ENCODE results near the gene FAM111B. TPM values are rescaled to one million over a fixed set of nuclear protein-coding genes. Genes with fewer than 3 reads are reported as not detected.
"Not testable (repeated sequence)": the region's sequence is repeated elsewhere in the genome, so short reads cannot be mapped to it uniquely, and the experiment has no call there.

The FAM111B gene
- total RNA-seq, 1 donor from 2014 or later: 54.9 TPM

- Mint-ChIP-seq H3K4me3 (no peak overlapping the region), H3K9me3 (peaks cover 46% of the 10 kb centered on the region), H3K4me1 (ENCODE audit: low read depth) (no peaks in the 10 kb centered on the region), H3K27me3 (ENCODE audit: insufficient read depth) (no peaks in the 10 kb centered on the region), H3K27ac (no peak overlapping the region), H3K36me3 (ENCODE audit: low read depth) (peaks cover 79% of the 10 kb centered on the region)
- intact Hi-C loops (cut with micrococcal nuclease): no loop called here
- no peak for DNase-seq (ENCODE audit: low spot score)
These were observed 12.8 kb downstream of the FAM111B start for GRCh38 chr11:59119826-59120225.

GRCh38 chr11:59135648-59136461, 28.8 kb downstream of the FAM111B start:
- no peaks in the 10 kb centered on the region for H3K27me3 Mint-ChIP-seq (ENCODE audit: insufficient read depth)
- peaks cover 25% of the 10 kb centered on the region for H3K36me3 Mint-ChIP-seq (ENCODE audit: low read depth)
- peak; percentile 82 for DNase-seq (ENCODE audit: low spot score)
- peaks cover 22% of the 10 kb centered on the region for H3K9me3 Mint-ChIP-seq
- intact Hi-C loops (cut with micrococcal nuclease): loop anchor here (1.0 kb wide), 8 partner anchors 8 to 482 kb away; partner anchors contain the start of gene FAM111B
- H3K4me3 Mint-ChIP-seq: peak overlapping the region; percentile 60
- H3K4me1 Mint-ChIP-seq (ENCODE audit: low read depth): peaks cover 14% of the 10 kb centered on the region
- no peak overlapping the region for H3K27ac Mint-ChIP-seq

GRCh38 chr11:59136551-59136950, 29.5 kb downstream of the FAM111B start:
- Mint-ChIP-seq H3K4me1 (ENCODE audit: low read depth) (peaks cover 21% of the 10 kb centered on the region), H3K9me3 (peaks cover 15% of the 10 kb centered on the region), H3K36me3 (ENCODE audit: low read depth) (peaks cover 19% of the 10 kb centered on the region)
- H3K27ac Mint-ChIP-seq; DNase-seq (ENCODE audit: low spot score); H3K27me3 Mint-ChIP-seq (ENCODE audit: insufficient read depth); H3K4me3 Mint-ChIP-seq: not testable (repeated sequence)
- intact Hi-C loops (cut with micrococcal nuclease): loop anchor here (1.0 kb wide), 7 partner anchors 29 to 482 kb away; partner anchors contain the start of gene FAM111B

DNA sequence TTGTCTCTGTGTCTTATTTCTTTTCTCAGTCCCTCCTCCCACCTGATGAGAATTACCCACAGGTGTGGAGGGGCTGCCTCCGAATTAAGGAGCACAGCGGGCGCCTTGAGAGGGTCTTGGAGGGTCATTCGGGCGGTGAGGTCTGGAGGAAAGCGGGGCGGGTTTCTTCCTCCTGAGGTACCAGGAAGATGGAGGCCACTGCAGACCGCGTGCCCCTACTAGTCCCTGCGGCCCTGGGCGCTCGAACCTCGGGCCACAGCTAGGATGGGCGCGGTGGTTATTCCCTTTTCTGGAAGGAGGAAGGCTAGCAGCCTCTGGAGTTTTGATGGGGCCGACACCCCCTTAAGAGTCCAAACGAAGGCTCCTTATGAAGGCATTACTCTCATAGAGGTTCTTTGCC, 30.2 kb downstream of the FAM111B start:
- no peak overlapping the region for H3K4me3 Mint-ChIP-seq
- intact Hi-C loops (cut with micrococcal nuclease): no loop called here
- peaks cover 8% of the 10 kb centered on the region for H3K9me3 Mint-ChIP-seq
- H3K4me1 Mint-ChIP-seq (ENCODE audit: low read depth): peaks cover 27% of the 10 kb centered on the region
- H3K36me3 Mint-ChIP-seq (ENCODE audit: low read depth): peaks cover 13% of the 10 kb centered on the region
- DNase-seq (ENCODE audit: low spot score): no peak
- H3K27ac Mint-ChIP-seq: no peak overlapping the region
- no peaks in the 10 kb centered on the region for H3K27me3 Mint-ChIP-seq (ENCODE audit: insufficient read depth)

DNA sequence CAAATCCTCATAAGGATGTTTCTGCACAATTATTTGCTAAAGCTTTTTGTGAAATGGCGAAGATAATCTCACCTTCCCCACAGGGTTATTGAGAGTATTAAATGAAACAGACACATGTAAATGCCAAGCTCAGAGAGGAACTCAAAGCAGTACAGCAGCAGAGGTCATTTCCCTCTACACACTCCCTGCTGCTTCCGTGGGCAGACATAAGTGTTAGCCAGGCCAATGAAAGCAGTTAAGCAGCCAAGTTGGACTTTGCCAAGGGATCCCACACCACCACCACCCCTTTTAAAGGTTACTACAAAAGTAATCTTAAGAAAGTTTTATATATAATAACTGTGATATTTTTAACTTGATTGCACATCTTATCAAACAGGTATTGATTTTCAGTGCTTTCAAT, 31.6 kb downstream of the FAM111B start:
- Mint-ChIP-seq H3K4me1 (ENCODE audit: low read depth) (peaks cover 38% of the 10 kb centered on the region), H3K27me3 (ENCODE audit: insufficient read depth) (no peaks in the 10 kb centered on the region), H3K36me3 (ENCODE audit: low read depth) (peaks cover 4% of the 10 kb centered on the region), H3K9me3 (no peaks in the 10 kb centered on the region), H3K4me3 (no peak overlapping the region), H3K27ac (no peak overlapping the region)
- intact Hi-C loops (cut with micrococcal nuclease): no loop called here
- DNase-seq (ENCODE audit: low spot score): no peak

DNA sequence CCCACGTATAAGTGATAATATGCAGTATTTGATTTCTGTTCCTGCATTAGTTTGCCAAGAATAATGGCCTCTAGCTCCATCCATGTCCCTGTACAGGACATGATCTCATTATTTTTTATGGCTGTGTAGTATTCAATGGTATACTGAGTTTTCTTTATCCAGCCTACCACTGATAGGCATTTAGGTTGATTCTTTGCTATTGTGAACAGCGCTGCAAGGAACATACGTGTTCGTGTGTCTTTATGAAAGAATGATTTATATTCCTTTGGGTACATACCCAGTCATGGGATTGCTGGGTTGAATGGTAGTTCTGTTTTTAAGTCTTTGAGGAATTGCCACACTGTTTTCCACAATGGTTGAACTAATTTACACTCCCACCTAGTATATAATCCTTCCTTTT, 34.2 kb downstream of the FAM111B start:
- peak overlapping the region; percentile 91 for H3K4me3 Mint-ChIP-seq
- intact Hi-C loops (cut with micrococcal nuclease): loop anchor here (10.0 kb wide), 1 partner anchor 1476 kb away; the partner anchor contains the start of gene ZDHHC5
- no peaks in the 10 kb centered on the region for H3K9me3 Mint-ChIP-seq
- peaks cover 2% of the 10 kb centered on the region for H3K36me3 Mint-ChIP-seq (ENCODE audit: low read depth)
- no peak overlapping the region for H3K27ac Mint-ChIP-seq
- H3K27me3 Mint-ChIP-seq (ENCODE audit: insufficient read depth): no peaks in the 10 kb centered on the region
- peaks cover 49% of the 10 kb centered on the region for H3K4me1 Mint-ChIP-seq (ENCODE audit: low read depth)
- DNase-seq (ENCODE audit: low spot score): no peak

GRCh38 chr11:59141673-59142460, 34.8 kb downstream of the FAM111B start:
- Mint-ChIP-seq H3K27ac (peak overlapping the region; percentile 93), H3K4me3 (peak overlapping the region; percentile 91), H3K36me3 (ENCODE audit: low read depth) (peaks cover 9% of the 10 kb centered on the region), H3K9me3 (no peaks in the 10 kb centered on the region), H3K4me1 (ENCODE audit: low read depth) (peaks cover 53% of the 10 kb centered on the region), H3K27me3 (ENCODE audit: insufficient read depth) (no peaks in the 10 kb centered on the region)
- DNase-seq (ENCODE audit: low spot score): no peak
- intact Hi-C loops (cut with micrococcal nuclease): loop anchor here (1.0 to 10.0 kb wide), 7 partner anchors 16 to 1477 kb away; partner anchors contain the start of genes FAM111B, PATL1, ZDHHC5 and ZFP91

DNA sequence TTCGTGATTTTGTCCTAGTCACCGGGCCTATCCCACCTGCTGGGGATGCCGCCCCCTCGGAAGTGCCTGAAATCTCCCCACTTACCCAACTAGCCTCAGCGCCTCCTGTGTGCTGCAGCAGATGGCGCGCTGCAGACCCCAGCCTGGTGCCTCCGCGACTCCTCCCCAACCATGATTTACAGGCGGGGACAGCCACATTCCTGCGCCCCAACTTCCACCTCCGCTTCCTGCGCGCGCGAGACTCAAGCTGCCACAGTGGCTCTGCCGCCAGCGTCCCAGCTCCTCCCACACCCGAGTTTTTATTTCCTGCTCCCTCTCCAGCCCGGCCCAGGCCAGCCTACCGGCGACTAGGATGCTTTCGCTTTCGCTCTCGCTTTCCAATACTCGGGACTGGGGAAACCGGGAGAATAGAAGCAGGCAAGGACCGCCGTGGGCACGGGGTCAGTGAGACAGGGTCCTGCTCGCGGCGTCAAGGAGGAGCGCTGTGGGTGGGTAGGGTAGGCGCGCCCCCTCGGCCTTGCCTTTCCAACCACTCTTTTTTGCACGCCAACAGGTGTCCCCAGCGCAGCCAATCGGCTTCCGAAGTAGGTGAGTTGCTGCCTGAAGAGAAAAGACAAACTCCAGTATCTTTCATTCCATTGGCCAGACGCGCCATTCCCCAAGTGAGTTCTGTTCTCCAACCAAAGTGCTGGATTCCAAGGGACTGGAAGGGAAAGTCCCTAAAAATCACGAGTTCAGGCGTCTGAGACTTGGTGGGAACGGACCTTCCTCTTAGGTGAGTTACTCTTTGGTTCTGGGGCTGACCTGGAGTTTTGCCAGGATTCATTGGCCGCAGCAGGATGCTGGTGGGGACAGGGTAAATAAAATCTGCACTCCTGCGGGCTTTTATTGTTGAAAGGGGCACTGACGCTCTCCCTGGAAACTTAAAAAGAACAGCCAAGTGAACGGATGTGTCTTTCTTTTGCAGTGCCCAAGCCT, 35.8 kb downstream of the FAM111B start, which contains the start of gene FAM111A:
TSS of gene FAM111A (plus strand) at position 327 of the 978 bp plus-strand sequence. CDS start 6,017 bp downstream, outside the sequence.
- intact Hi-C loops (cut with micrococcal nuclease): loop anchor here (1.0 to 10.0 kb wide), 7 partner anchors 15 to 1478 kb away; partner anchors contain the start of genes FAM111B, PATL1, ZDHHC5 and ZFP91

GRCh38 chr11:59144096-59144495, 37.1 kb downstream of the FAM111B start:
- Mint-ChIP-seq H3K27ac (peak overlapping the region; percentile 93), H3K4me1 (ENCODE audit: low read depth) (peaks cover 75% of the 10 kb centered on the region), H3K27me3 (ENCODE audit: insufficient read depth) (no peaks in the 10 kb centered on the region), H3K36me3 (ENCODE audit: low read depth) (peaks cover 22% of the 10 kb centered on the region), H3K9me3 (no peaks in the 10 kb centered on the region), H3K4me3 (peak overlapping the region; percentile 91)
- intact Hi-C loops (cut with micrococcal nuclease): loop anchor here (1.0 to 10.0 kb wide), 5 partner anchors 8 to 1479 kb away; partner anchors contain the start of genes SELENOH and ZDHHC5
- no peak for DNase-seq (ENCODE audit: low spot score)

More for the DNA sequence above, 35.8 kb downstream of the FAM111B start, which contains the start of gene FAM111A:
- Mint-ChIP-seq H3K27ac (peak within 1 kb of the TSS; percentile 93), H3K27me3 (ENCODE audit: insufficient read depth) (no peaks in the 10 kb centered on the region), H3K4me3 (peak within 1 kb of the TSS; percentile 91), H3K9me3 (no peaks in the 10 kb centered on the region), H3K36me3 (ENCODE audit: low read depth) (peaks cover 13% of the 10 kb centered on the region), H3K4me1 (ENCODE audit: low read depth) (peaks cover 62% of the 10 kb centered on the region)
- peak; percentile 88 for DNase-seq (ENCODE audit: low spot score)

DNA sequence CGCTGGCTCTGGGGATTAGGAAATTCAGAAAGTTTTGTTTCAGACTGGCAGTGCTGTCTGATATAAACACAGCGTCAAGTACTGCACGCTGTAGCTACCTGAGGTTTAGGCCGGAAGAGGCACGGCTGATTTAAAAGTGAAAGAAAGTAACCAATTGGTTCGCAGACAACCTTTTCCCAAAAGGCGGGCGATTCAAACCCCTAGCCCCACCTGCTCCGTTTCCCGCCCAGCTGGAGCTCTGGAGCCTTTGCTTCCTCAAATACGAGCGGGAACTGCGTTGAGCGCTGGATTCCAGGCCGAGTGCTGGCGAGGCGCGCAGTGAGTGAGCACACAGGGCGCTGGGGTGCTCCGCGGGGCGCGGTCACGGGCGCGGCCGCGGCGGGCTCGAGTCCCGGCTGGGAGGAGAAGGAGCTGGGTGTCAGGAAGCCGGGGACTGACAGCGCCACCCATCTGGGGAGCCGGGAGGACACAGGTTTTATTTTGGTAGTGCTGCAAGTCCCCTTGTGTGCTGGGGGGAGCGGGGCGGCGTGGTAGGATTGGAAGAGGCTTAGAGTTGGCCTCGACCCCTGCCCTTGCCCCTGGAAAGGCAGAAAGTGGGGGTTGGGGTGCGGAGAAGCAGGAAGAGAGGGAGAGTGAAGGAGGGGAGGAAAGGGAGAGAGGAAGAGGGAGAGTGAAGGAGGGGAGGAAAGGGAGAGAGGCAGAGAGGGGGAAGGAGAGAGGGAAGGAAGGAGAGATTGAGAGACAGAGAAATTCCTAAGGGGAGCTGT, 37.7 kb downstream of the FAM111B start:
- peak; percentile 70 for DNase-seq (ENCODE audit: low spot score)
- H3K27ac Mint-ChIP-seq: peak overlapping the region; percentile 93
- H3K4me1 Mint-ChIP-seq (ENCODE audit: low read depth): peaks cover 82% of the 10 kb centered on the region
- H3K27me3 Mint-ChIP-seq (ENCODE audit: insufficient read depth): no peaks in the 10 kb centered on the region
- peaks cover 26% of the 10 kb centered on the region for H3K36me3 Mint-ChIP-seq (ENCODE audit: low read depth)
- H3K4me3 Mint-ChIP-seq: peak overlapping the region; percentile 91
- H3K9me3 Mint-ChIP-seq: no peaks in the 10 kb centered on the region
- intact Hi-C loops (cut with micrococcal nuclease): loop anchor here (1.0 to 10.0 kb wide), 5 partner anchors 8 to 1480 kb away; partner anchors contain the start of genes SELENOH and ZDHHC5

DNA sequence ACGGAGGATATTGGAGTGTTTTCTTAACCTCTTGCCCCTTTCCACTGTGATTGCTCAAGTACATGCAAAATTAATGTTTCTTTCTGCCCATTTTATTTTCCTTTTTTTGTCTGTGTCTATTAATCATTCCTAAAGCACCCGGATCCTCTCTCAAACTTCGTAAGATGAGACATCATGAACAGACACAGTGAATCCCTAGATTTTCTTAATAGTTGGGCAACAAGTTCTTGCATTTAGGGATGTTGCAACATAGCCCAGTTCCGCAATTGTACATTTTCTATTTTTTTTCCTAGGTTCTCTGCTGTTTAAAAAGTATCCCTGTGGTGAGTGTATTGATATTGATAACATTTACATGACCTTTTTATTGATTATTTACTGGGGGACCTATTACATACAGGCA, 38.5 kb downstream of the FAM111B start:
- Mint-ChIP-seq H3K27ac (peak overlapping the region; percentile 80), H3K27me3 (ENCODE audit: insufficient read depth) (no peaks in the 10 kb centered on the region), H3K9me3 (no peaks in the 10 kb centered on the region), H3K4me1 (ENCODE audit: low read depth) (peaks cover 88% of the 10 kb centered on the region), H3K4me3 (peak overlapping the region; percentile 91), H3K36me3 (ENCODE audit: low read depth) (peaks cover 29% of the 10 kb centered on the region)
- intact Hi-C loops (cut with micrococcal nuclease): loop anchor here (2.0 to 10.0 kb wide), 2 partner anchors 63 to 1481 kb away; partner anchors contain the start of gene ZDHHC5
- DNase-seq (ENCODE audit: low spot score): no peak

Measured in activated T-helper 1 cell treated with anti-CD3 and anti-CD28 coated beads, Interleukin-12 subunit alpha, Interleukin-12 subunit beta, Interleukin-2, Interleukin-4 antibody, amounts not matched to agents 30 ng/mL and 10 ng/mL and 1 ng/mL, durations not matched to agents 14 hours and 24 hours and 36 hours (primary cell).